NCI-H226 (cell line): ENCODE measurements around the gene USH2A.

Source experiments
- DNase-seq: peaks from one replicate; pipeline ENCODE4 v3.0.0-alpha.2; 2015

The USH2A gene

DNA sequence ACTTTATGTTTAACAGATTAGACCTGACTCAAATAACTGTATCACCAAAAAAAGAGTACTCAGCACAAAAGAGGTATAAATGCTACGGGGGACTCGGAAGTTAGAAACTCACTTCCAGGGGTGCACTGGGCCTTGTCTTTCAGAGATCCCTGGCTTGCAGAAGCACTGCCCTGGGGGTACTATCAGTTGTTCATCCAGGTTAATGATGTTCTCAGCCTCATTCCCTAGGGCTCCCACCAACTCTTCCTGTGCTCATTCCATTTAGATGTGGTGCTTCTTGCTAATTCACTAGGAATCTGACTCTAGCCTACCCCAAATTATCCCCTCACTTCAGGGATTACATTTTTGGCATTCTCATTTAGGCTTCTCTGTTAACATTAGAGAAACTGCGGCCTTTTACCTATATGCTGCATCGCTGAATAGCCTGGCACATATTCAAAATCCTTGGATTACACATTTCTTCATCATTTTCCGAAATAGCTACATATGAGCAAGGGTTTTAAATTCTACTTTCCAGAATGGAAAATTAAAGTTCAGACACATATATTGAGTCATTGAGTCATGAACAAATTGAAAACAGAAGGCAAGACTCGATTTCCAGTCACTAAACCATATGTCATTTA lies 517.6 kb downstream of the USH2A start:
- no peak for DNase-seq

- DNase-seq, result no peak
Observed at GRCh38 chr1:215900684-215901083, 522.6 kb downstream of the USH2A start.

DNA sequence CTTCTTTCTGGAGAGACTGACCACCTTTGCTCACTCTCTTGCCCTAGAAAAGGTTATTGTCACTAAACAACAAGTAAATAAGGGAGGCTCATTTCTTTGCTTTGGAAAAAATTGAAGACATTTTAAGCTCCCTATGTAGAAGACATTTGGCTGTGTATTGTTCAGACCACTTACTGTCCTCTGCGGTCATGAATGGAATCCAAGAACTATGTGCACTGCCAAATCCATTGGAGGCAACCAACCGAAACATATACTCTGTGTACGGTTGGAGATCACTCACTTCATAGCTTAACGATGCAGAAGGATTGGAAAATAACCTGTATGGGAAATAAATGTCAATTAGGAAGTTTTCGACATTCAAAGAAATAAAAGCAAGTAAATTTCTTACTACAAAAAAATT lies 523.3 kb downstream of the USH2A start:
- no peak for DNase-seq

- no peak for DNase-seq
Observed at GRCh38 chr1:215895893-215896292, 527.4 kb downstream of the USH2A start.

DNA sequence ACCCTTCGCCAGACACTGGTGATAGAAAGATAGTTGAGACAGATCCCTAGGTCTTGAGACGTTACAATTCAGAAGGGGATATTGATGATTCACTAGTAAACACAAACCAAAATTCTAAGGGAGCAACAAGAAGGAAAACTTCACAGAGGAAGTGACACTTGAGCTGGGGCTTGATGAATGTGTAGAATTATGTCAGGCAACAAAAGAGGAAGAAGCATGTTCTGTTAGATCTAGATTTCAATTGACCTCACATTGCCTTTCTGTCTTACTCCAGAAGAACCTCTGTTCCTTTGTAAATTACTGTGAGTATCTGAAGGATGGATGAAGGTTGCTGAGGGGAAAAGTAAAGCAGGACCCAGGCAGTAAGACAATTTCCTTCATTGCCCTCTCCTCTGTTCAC lies 528.0 kb downstream of the USH2A start:
- no peak for DNase-seq

GRCh38 chr1:215894617-215895016 lies 528.6 kb downstream of the USH2A start:
- DNase-seq, result no peak

DNA sequence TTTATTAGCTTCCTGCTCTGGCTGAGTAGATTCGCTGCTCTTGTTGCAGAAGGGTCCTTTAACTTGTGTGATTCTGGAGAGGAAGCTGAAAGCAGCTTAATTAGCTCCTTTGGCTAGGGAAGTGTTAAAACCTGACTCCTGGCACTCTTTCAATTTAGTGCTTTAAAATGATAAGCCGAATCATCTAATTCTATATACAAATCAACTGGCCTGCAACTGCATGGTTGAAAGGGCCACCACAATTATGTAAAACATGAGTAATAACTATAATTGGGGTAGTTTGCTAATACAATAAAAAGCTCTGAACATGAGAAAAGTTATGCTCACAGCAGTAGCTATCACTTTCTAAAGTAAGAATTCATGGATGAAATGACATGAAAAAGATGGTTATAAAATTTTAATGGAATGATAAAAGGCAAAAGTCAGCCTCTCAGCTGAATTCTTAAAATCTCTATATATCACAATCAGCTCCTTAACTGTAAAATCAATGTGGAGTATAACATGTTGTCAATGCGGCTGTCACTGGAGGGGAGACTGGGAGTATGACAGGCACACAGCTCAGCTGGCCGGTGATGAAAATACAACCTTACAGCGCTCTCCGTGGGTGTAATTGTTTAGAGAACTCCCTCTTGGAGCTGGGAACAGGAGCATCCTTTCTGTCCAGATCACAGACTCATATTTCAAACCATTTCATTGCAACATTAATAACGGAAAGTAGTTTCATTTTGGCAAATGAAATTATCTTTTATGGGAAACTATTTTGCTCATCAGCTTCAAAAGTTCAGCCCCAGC lies 531.8 kb downstream of the USH2A start:
- no peak for DNase-seq

DNA sequence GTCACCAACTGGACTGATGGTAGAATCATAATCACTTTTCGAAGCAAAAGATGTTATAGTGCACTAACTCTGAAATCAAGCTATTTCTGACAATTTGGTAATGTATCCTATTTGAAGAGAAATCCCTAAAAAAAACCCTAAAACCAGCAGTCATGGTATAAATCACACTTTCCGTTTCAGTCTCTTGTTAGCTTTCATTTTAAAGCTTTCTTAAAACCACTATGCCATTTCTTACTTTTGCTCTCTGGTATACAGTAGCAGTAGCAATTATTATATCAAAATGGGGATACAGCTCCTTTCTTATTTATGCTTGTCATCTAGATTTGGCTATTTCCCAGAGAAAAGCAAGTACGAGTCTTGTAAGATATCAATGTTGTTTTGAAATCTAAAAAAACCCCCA lies 532.8 kb downstream of the USH2A start:
- DNase-seq, result no peak

DNA sequence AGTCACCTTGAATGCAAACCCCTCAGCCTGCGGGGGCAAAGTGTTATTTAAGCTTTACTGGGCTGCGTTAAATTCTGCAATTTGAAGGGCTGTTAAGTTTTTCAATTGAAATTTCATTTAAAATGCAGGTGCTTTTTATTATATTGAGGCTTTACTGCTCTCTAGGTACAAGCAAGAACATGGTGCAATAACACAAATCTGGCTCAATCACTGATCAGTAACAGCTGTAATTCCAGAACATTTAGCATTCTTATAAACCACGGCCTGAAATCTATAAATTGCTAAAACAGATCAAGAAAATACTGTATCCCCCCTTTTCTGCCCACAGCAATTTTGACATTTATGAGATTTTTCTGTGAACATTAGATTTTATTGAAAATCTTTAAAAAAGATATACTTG lies 533.4 kb downstream of the USH2A start:
- no peak for DNase-seq

DNA sequence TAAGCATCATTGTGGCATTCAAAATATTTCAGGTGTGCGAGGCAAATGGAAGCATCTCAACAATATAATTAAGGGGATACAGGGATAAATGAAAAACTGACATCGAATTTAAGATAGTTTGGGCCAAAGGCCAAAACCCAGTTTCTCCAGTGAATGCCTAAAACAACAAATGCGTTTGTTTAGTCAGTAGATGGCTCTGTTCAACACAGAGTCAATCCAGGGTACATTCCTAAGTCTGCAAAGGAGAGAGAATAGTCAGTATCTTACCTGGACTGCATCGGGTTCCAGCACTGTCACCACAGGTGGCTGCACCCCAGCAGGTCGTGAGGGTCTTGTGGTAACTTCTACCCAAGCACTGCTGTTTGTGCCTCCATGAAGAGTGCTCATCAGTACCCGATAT lies 535.1 kb downstream of the USH2A start:
- DNase-seq, result no peak

- DNase-seq, result no peak
Observed at GRCh38 chr1:215887627-215888026, 535.6 kb downstream of the USH2A start.

DNA sequence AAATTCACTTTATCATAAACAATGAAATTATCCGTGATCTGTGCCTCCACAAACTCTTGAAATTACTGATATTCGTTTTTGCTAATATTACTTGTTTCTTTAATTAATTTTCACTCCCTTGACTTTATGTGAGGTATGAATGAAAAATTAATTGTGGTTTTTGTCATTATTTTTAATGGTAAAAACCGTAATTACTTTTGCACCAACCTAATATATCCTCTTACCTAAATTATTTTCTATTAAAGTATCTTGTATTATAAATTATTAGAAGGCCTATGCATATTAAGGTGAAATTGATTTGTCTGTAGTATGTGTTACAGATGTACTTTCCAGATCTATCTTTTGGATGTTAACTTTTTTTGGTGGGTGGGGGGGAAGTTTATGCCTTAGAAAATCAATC lies 540.2 kb downstream of the USH2A start:
- DNase-seq, result no peak

GRCh38 chr1:215878843-215879242 lies 544.4 kb downstream of the USH2A start:
- DNase-seq, result no peak

GRCh38 chr1:215878128-215878527 lies 545.1 kb downstream of the USH2A start:
- no peak for DNase-seq

- no peak for DNase-seq
Observed at GRCh38 chr1:215877452-215877951, 545.7 kb downstream of the USH2A start.

- DNase-seq, result no peak
Observed at GRCh38 chr1:215875712-215876111, 547.5 kb downstream of the USH2A start.

- no peak for DNase-seq
Observed at GRCh38 chr1:215875236-215875635, 548.0 kb downstream of the USH2A start.

DNA sequence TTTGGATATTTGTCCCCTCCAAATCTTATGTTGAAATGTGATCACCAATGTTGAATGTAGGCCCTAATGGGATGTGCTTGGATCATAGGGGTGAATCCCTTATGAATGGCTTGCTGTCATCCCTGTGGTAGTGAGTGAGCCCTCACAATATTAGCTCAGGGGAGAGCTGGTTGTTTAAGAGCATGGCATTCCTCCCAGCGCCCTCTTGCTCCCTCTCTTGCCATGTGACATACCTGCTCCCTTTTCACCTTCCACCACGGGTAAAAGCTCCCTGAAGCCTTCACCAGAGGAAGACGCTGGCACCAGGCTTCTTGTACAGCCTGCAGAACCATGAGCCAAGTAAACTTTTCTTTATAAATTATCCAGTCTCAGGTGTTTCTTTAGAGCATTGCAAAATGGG lies 550.6 kb downstream of the USH2A start:
- no peak for DNase-seq

DNA sequence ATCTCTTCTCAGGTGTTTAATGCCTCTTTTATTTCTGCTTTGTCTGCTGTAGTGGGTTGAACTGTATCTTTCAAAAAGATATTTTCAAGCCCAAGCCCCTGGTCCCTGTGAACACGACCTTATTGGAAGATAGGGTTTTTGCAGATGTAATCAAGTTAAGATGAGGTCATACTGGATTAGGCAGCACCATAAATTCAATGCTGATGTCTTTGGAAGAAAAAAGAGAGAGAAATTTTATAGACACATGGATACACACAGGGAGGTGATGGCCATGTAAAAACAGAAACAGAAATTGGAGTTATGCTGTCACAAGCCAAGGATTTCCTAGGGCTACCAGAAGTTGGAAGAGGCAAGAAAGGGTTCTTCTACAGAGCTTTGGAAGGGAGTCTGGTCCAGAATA lies 554.7 kb downstream of the USH2A start:
- no peak for DNase-seq

GRCh38 chr1:215865060-215865459 lies 558.2 kb downstream of the USH2A start:
- no peak for DNase-seq

GRCh38 chr1:215863796-215864195 lies 559.5 kb downstream of the USH2A start:
- DNase-seq, result no peak

DNA sequence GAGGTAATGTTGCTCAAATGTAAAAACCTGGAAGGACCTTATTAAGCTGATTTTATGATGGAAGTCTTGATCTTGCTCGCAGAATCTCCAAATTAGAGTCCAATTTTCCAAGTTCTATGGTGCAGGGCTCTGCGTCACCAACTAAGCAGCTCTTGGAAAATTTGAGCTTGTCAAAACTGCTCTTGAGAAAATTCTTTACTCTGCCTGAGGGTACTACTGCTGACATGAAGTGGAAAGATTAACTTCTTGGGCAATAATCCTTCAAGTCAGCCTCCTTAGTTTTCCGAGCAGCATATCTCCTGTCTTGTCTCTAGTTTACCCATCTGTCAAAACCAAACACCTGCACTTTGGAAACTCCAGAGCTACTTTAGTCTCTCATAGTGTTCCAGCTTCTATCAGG lies 562.4 kb downstream of the USH2A start:
- DNase-seq, result no peak

DNA sequence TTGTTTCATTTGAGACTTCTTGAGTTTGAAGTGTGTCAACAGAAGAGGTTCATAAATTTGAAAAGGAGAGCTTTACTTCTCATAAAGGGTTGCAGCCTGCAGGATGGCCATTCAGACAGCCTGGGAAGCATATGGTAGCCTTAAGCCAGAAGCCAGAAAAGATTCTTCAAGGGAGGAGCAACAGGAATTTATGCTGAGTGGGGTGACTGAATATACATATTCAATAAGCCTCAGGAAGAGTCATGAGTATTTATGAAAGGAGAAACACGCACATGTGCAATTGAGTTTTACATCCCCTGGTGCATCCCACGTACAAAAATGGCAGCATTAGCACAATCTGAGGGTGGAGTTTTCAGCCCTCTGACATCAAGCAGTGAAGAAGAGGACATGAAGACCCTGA lies 565.9 kb downstream of the USH2A start:
- no peak for DNase-seq

DNA sequence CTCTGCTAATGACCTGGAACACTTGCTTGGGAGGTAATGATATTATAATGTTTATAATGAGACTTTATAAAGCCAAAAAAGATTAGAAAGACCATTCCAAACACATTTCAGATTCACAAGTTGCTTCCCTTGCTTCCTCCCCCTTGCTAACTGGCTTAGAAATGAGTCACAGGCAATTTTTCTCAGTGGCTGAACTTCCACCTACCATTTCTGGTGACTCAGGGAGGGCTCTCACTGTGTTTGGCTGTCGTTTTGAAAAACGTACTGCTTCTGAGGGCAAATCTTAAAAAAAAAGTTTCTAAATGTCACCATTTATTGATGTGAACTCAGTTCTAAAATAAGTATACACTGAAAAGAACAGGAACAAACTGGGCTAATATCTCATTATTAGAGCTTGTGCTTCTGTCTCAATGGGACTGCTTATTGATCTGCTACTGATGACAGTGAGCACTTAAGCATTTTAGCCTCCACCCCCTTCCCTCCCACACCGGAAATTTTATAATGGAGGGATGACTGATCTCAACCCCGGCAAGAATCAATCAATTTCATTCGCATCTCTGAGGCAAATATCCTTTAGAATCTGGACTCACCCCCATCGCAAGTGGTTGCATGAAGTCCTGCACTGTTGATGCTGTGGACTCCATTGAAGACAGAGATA lies 577.9 kb downstream of the USH2A start:
- DNase-seq, result peak; percentile 42
